CD14-positive monocyte (primary cell): ENCODE measurements around the gene KIF3A. TPM values are rescaled to one million over a fixed set of nuclear protein-coding genes. Genes with fewer than 3 reads are reported as not detected.

Source experiments
- DNase-seq, 3 donors: peaks; one replicate each; pipeline ENCODE4 v3.0.0-alpha.2; 2011 to 2022
- H2AFZ ChIP-seq: 2 replicates; pipeline ENCODE4 v1.6.0; 2012; ENCODE audit warnings: mild to moderate bottlenecking, low read depth, low read length, inconsistent platforms; ENCODE audit not compliant: insufficient read depth, poor library complexity, severe bottlenecking
- H3K27ac ChIP-seq, 2 donors: 1 replicate in 1 of 2; 2 replicates in 1 of 2; pipeline ENCODE4 v1.5.1; 2012 to 2013; ENCODE audit warnings: low read length in 2 of 2, control low read depth in 1 of 2, inconsistent platforms in 1 of 2, low read depth in 1 of 2, mild to moderate bottlenecking in 1 of 2
- H3K27me3 ChIP-seq, 2 donors: one replicate each; pipeline versions ENCODE4 v1.6.0 to v1.6.1; 2011 to 2013; ENCODE audit warnings: low read length in 2 of 2; ENCODE audit not compliant: control insufficient read depth in 2 of 2, insufficient read depth in 2 of 2
- H3K36me3 ChIP-seq, 2 donors: replicated peaks in 1 of 2; 1 replicate in 1 of 2; 2 replicates in 1 of 2; pipeline versions ENCODE4 v1.5.1 to v1.6.1; 2012 to 2013; ENCODE audit warnings: low read length in 2 of 2, control low read depth in 1 of 2, inconsistent platforms in 1 of 2, mild to moderate bottlenecking in 1 of 2; ENCODE audit not compliant: insufficient read depth in 2 of 2, control insufficient read depth in 1 of 2
- H3K4me1 ChIP-seq, 2 donors: 1 replicate in 1 of 2; 2 replicates in 1 of 2; pipeline versions ENCODE4 v1.5.1 to v1.6.1; 2012 to 2013; ENCODE audit warnings: low read length in 2 of 2, control low read depth in 1 of 2, inconsistent platforms in 1 of 2, mild to moderate bottlenecking in 1 of 2, moderate library complexity in 1 of 2; ENCODE audit not compliant: insufficient read depth in 2 of 2, control insufficient read depth in 1 of 2
- H3K4me2 ChIP-seq: replicated peaks from 2 replicates; pipeline ENCODE3; 2012; ENCODE audit warnings: low read length, moderate library complexity, mild to moderate bottlenecking; ENCODE audit not compliant: poor library complexity, severe bottlenecking; ENCODE audit errors: extremely low read depth
- H3K4me3 ChIP-seq, 3 experiments: fragments of 200-600 bp in 1 of 3; sonication (generic) in 1 of 3; replicated peaks in 1 of 3; 1 replicate in 2 of 3; 2 replicates in 1 of 3; pipeline ENCODE4 v1.5.1; 2011 to 2013; ENCODE audit warnings: low read length in 3 of 3, mild to moderate bottlenecking in 3 of 3, control low read depth in 2 of 3, low read depth in 2 of 3, inconsistent platforms in 1 of 3, moderate library complexity in 1 of 3
- H3K79me2 ChIP-seq: 2 replicates; pipeline ENCODE4 v1.6.0; 2012; ENCODE audit warnings: mild to moderate bottlenecking, control low read depth, inconsistent platforms, low read length, moderate library complexity; ENCODE audit not compliant: insufficient read depth
- H3K9ac ChIP-seq: 2 replicates; pipeline ENCODE4 v1.6.0; 2017; ENCODE audit warnings: low read length, mild to moderate bottlenecking; ENCODE audit not compliant: insufficient read depth, poor library complexity, severe bottlenecking
- H3K9me3 ChIP-seq, 2 donors: replicated peaks in 1 of 2; 1 replicate in 1 of 2; 2 replicates in 1 of 2; pipeline versions ENCODE4 v1.5.1 to v1.6.1; 2012 to 2013; ENCODE audit warnings: low read length in 2 of 2, control low read depth in 1 of 2; ENCODE audit not compliant: control insufficient read depth in 1 of 2, insufficient read depth in 1 of 2
- H4K20me1 ChIP-seq: 2 replicates; pipeline ENCODE4 v1.6.0; 2012; ENCODE audit warnings: mild to moderate bottlenecking, low read length, control low read depth, moderate library complexity; ENCODE audit not compliant: insufficient read depth
- H3K27ac Mint-ChIP-seq, 7 donors: one replicate each; pipeline ENCODE4 v1.8.0; 2020; ENCODE audit warnings: mild to moderate bottlenecking in 7 of 7, mixed read lengths in 7 of 7, moderate library complexity in 6 of 7, inconsistent platforms in 2 of 7
- H3K27me3 Mint-ChIP-seq, 3 donors: one replicate each; pipeline ENCODE4 v1.8.0; 2021 to 2022; ENCODE audit warnings: low read depth in 3 of 3, mild to moderate bottlenecking in 3 of 3, mixed read lengths in 3 of 3, moderate library complexity in 3 of 3, inconsistent platforms in 1 of 3
- H3K36me3 Mint-ChIP-seq, 2 donors: one replicate each; pipeline ENCODE4 v1.8.0; 2020; ENCODE audit warnings: mixed read lengths in 2 of 2, inconsistent platforms in 1 of 2, mild to moderate bottlenecking in 1 of 2
- H3K4me1 Mint-ChIP-seq: one replicate; pipeline ENCODE4 v1.8.0; 2020; ENCODE audit warnings: mild to moderate bottlenecking, mixed read lengths
- H3K4me3 Mint-ChIP-seq, 2 donors: one replicate each; pipeline ENCODE4 v1.8.0; 2020; ENCODE audit warnings: mild to moderate bottlenecking in 2 of 2, mixed read lengths in 2 of 2, moderate library complexity in 1 of 2
- H3K9me3 Mint-ChIP-seq, 7 donors: one replicate each; pipeline ENCODE4 v1.8.0; 2020 to 2022; ENCODE audit warnings: mixed read lengths in 7 of 7, mild to moderate bottlenecking in 6 of 7, moderate library complexity in 6 of 7, inconsistent platforms in 2 of 7
- WGBS: methylation state at CpG from one replicate; pipeline ENCODE4 v1.1.5; 2013; ENCODE audit warnings: missing lambda C conversion rate; ENCODE audit not compliant: insufficient coverage; 5-methylcytosine and 5-hydroxymethylcytosine counted together
- intact Hi-C, 2 donors: fragments of 100-400 bp; cut with micrococcal nuclease; formaldehyde crosslinking; loops; one replicate each; pipeline versions ENCODE4 v1.15.0 to v1.15.1; 2023
- polyA plus RNA-seq, 3 donors: library from polyadenylated mRNA; depleted of rRNA in 1 of 3; unstranded in 2 of 3; stranded (reverse) in 1 of 3; fragments of 300-500 nt in 2 of 3; fragments of >200 nt in 1 of 3; fragmentation: Illumina TruSeq in 2 of 3; gene quantifications; 1 replicate in 2 of 3; 2 replicates in 1 of 3; pipeline ENCODE4 v1.2.3, GENCODE V29; 2012 to 2021
- TF ChIP-seq, protein P1 (sequence below): fragments of 200-600 bp; IDR thresholded peaks from one replicate; pipeline ENCODE4 v1.8.0; 2022; ENCODE audit warnings: antibody characterized with exemption, mild to moderate bottlenecking

KIF3A gene
- polyA plus RNA-seq, 3 donors = 0.68 to 1.3 (median 1.2) TPM

DNA sequence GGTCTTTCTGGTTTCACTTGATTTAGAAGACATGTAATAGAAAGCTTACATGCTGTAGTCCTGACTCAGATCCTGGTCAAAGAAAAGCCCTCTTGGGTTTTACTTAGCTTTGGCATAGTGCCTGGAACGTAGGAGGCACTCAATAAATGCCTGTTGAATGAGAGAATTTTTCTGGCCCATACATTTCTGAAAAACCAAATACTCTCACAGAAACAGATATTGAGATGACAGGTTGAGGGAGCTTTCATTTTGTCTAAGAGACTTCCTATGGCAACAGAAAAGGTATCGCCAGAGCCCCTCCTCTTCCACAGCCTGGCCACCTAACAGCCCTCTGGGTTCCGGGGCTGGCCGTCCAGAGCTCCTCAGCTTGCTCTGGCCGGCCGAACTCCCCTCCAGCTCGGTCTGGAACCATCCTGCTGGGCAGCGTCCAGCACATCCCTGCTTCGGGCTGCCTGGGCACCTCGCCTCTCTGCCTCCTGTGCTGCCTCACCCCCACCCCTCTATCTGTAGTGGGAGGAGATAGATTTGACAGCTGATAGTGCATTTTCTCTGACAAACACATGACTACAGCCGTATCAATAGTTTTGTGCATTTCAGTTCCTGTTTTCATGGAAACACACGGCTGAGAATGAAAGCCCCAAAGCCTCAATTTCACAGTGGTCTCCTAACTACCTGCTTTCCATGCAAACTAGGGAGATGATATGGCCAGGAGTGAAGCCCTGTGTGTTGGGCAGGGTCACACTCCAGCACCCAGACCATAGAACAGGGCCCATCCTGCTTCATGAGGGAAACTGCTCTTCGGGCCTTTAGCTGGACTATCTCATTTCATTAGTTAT, 62.5 kb downstream of the KIF3A start:
- H2AFZ ChIP-seq = no peak overlapping the region
- H3K27me3 ChIP-seq = no peaks in the 10 kb centered on the region
- TF ChIP-seq, protein P1, sequence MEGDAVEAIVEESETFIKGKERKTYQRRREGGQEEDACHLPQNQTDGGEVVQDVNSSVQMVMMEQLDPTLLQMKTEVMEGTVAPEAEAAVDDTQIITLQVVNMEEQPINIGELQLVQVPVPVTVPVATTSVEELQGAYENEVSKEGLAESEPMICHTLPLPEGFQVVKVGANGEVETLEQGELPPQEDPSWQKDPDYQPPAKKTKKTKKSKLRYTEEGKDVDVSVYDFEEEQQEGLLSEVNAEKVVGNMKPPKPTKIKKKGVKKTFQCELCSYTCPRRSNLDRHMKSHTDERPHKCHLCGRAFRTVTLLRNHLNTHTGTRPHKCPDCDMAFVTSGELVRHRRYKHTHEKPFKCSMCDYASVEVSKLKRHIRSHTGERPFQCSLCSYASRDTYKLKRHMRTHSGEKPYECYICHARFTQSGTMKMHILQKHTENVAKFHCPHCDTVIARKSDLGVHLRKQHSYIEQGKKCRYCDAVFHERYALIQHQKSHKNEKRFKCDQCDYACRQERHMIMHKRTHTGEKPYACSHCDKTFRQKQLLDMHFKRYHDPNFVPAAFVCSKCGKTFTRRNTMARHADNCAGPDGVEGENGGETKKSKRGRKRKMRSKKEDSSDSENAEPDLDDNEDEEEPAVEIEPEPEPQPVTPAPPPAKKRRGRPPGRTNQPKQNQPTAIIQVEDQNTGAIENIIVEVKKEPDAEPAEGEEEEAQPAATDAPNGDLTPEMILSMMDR = no peak
- WGBS = no CpG with 5 or more reads among the region's 13 CpGs
- H3K79me2 ChIP-seq = no peaks in the 10 kb centered on the region
- intact Hi-C loops = no loop called here
- peaks cover 0 to 3% (median 0%) of the 10 kb centered on the region in 7 donors for H3K9me3 Mint-ChIP-seq
- peaks cover 2 to 5% (median 2%) of the 10 kb centered on the region in 3 donors for H3K27me3 Mint-ChIP-seq
- H3K4me1 ChIP-seq = no peaks in the 10 kb centered on the region
- H3K4me3 ChIP-seq = no peak overlapping the region
- H3K27ac Mint-ChIP-seq = no peak overlapping the region
- H3K4me3 Mint-ChIP-seq = no peak overlapping the region
- no peak for DNase-seq
- H3K36me3 ChIP-seq = no peaks in the 10 kb centered on the region
- no peaks in the 10 kb centered on the region for H3K4me1 Mint-ChIP-seq
- no peaks in the 10 kb centered on the region for H3K9me3 ChIP-seq
- no peak overlapping the region for H3K9ac ChIP-seq
- no peak overlapping the region for H3K4me2 ChIP-seq
- no peaks in the 10 kb centered on the region for H3K36me3 Mint-ChIP-seq
- H4K20me1 ChIP-seq = no peaks in the 10 kb centered on the region
- H3K27ac ChIP-seq = no peak overlapping the region

DNA sequence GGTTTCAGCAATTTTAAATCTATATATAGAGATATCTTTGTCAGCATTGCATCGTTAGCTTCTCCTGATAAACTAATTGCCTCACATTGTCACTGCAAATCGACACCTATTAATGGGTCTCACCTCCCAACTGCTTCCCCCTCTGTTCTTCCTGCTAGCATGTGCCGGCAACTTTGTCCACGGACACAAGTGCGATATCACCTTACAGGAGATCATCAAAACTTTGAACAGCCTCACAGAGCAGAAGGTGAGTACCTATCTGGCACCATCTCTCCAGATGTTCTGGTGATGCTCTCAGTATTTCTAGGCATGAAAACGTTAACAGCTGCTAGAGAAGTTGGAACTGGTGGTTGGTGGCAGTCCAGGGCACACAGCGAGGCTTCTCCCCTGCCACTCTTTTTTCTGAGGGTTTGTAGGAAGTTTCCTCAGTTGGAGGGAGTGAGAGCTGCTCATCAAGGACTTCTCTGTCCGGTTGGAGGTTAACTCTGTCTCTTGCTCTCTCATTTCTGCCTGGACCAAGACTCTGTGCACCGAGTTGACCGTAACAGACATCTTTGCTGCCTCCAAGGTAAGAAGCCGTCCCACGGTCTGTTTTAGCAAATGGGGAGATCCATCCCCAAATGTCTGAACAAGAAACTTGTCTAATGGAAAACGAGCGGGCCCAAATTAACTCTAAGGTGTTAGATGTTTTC, 63.3 kb downstream of the KIF3A start, which contains the start of gene IL4:
IL4 (plus strand) TSS at position 51 of the 692 bp plus-strand sequence; CDS start at position 113, 62 bp downstream.
- peak within 1 kb of the TSS in 1 of 7 donors; percentile 58 for H3K27ac Mint-ChIP-seq
- no peaks in the 10 kb centered on the region for H3K36me3 Mint-ChIP-seq
- Histone ChIP-seq H3K79me2 (no peaks in the 10 kb centered on the region), H4K20me1 (no peaks in the 10 kb centered on the region), H3K27me3 (no peaks in the 10 kb centered on the region), H3K27ac (no peak within 1 kb of the TSS), H3K4me1 (no peaks in the 10 kb centered on the region), H3K4me2 (no peak within 1 kb of the TSS), H3K9ac (no peak within 1 kb of the TSS), H3K9me3 (no peaks in the 10 kb centered on the region), H3K4me3 (no peak within 1 kb of the TSS), H2AFZ (no peak within 1 kb of the TSS), H3K36me3 (no peaks in the 10 kb centered on the region)
- WGBS = 96% methylated on average over 8 of the region's 14 CpGs
- H3K27me3 Mint-ChIP-seq = peaks cover 2 to 5% (median 3%) of the 10 kb centered on the region in 3 donors
- H3K4me1 Mint-ChIP-seq = no peaks in the 10 kb centered on the region
- no peak within 1 kb of the TSS for H3K4me3 Mint-ChIP-seq
- TF ChIP-seq, protein P1 = no peak
- peaks cover 0 to 3% (median 0%) of the 10 kb centered on the region in 7 donors for H3K9me3 Mint-ChIP-seq
- intact Hi-C loops = no loop called here
- no peak for DNase-seq
